Esophagus squamous epithelium (tissue), 5 donors: ENCODE measurements around the gene CPN1. TPM values are rescaled to one million over a fixed set of nuclear protein-coding genes. Genes with fewer than 3 reads are reported as not detected.

Experiments used
- DNase-seq: peaks from one replicate; lab custom pipeline; 2025; lab: John Stamatoyannopoulos, UW
- H3K27ac ChIP-seq, 4 donors: fragments of 200-600 bp; sonication (generic); one replicate each; pipeline ENCODE4 v1.5.1; 2016 to 2019; ENCODE audit warnings: mild to moderate bottlenecking in 1 of 4
- H3K27me3 ChIP-seq, 4 donors: fragments of 200-600 bp; sonication (generic); 1 replicate in 3 of 4; 2 replicates in 1 of 4; pipeline versions ENCODE4 v1.5.1 to v1.6.0; 2017 to 2021; ENCODE audit warnings: antibody characterized with exemption in 1 of 4
- H3K36me3 ChIP-seq, 3 donors: fragments of 200-600 bp; sonication (generic); one replicate each; pipeline ENCODE4 v1.5.1; 2016 to 2019
- H3K4me1 ChIP-seq, 3 donors: fragments of 200-600 bp; sonication (generic); one replicate each; pipeline ENCODE4 v1.5.1; 2017 to 2019
- H3K4me3 ChIP-seq, 4 donors: fragments of 200-600 bp; sonication (generic); 1 replicate in 3 of 4; 2 replicates in 1 of 4; pipeline ENCODE4 v1.5.1; 2016 to 2019; ENCODE audit warnings: mild to moderate bottlenecking in 2 of 4, moderate library complexity in 1 of 4
- H3K9me3 ChIP-seq, 3 donors: fragments of 200-600 bp; sonication (generic); one replicate each; pipeline ENCODE4 v1.5.1; 2016 to 2019
- CTCF ChIP-seq, 6 experiments: fragments of 450-650 bp in 4 of 6; fragments of 200-600 bp in 2 of 6; sonication (generic) in 2 of 6; IDR thresholded peaks; one replicate each; pipeline ENCODE4 v1.5.1; 2016 to 2019; ENCODE audit warnings: antibody characterized with exemption in 6 of 6, mild to moderate bottlenecking in 4 of 6, moderate library complexity in 4 of 6
- POLR2A ChIP-seq, 4 donors: fragments of 450-650 bp; IDR thresholded peaks; one replicate each; pipeline ENCODE4 v1.6.1; 2017; ENCODE audit warnings: antibody characterized with exemption in 4 of 4, mild to moderate bottlenecking in 4 of 4, moderate library complexity in 3 of 4
- WGBS, 2 donors: methylation state at CpG; one replicate each; pipeline ENCODE4 v1.1.5; 2018; 5-methylcytosine and 5-hydroxymethylcytosine counted together
- intact Hi-C: fragments of 100-400 bp; cut with DNase I; formaldehyde crosslinking; loops from one replicate; pipeline ENCODE4 v1.15.0; 2022
- total RNA-seq, 4 donors: library from RNA; depleted of rRNA; stranded (reverse); fragments of >200 nt; gene quantifications; one replicate each; pipeline ENCODE4 v1.1.0, GENCODE V29; 2016
- donor health status: DM: yes; HTN: yes; CAD: no.

CPN1 gene
- total RNA-seq, 4 donors from 2014 or later, result not detected

DNA sequence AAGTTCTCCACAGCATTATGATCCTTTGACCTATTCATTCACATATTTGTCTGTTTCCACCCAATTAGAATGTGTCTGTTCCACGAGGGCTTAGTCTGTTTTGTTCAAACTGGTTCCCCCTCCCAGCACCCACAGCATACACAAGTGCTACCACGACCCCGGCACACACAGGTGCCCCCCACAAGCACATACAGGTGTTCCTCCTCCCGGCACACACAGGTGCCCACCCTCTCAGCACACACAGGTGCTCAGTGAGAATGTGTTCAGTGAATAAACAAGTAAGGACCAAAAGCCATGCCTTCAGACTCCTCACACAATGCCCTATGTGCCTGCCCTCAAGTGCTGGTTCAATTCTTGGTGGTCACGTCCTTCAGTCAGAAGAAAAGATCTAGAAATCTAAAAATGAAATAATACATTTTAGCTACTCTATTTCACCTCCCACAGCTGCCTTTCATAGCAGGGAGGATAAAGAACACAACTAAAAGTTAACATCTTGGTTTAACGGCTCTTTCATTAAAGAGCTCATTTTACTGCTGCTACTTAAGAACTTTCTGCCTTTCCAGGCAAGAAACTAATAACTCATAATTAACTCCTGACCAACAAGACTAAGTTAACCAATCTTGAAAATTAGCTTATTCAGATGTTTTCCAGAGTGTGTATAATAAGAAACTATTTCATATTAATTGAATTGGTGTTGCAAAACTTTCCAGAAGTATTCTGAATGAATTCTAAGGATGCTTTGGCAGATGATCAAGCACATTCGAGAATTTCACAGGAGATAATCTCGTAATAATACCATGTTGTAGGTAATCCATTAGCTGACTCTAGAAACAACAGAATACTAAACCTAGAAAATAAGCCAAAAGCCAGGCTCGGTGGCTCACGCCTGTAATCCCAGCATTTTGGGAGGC lies 74.2 kb downstream of the CPN1 start:
- Histone ChIP-seq H3K27me3 (no peaks in the 10 kb centered on the region), H3K36me3 (no peaks in the 10 kb centered on the region), H3K27ac (peak overlapping the region; percentile 56 to 94 (median 89)), H3K9me3 (no peaks in the 10 kb centered on the region), H3K4me3 (peak overlapping the region in 3 of 4 donors; percentile 80 to 90 (median 80)), H3K4me1 (peaks cover 28 to 68% (median 34%) of the 10 kb centered on the region in 3 donors)
- TF ChIP-seq CTCF (IDR thresholded peaks at IDR 0.05), result no peak
- TF ChIP-seq POLR2A (IDR thresholded peaks at IDR 0.05), result no peak
- no peak for DNase-seq
- WGBS, 2 donors, result 39 to 43% methylated on average over 9 to 10 of the region's 10 CpGs
- intact Hi-C loops, result no loop called here

DNA sequence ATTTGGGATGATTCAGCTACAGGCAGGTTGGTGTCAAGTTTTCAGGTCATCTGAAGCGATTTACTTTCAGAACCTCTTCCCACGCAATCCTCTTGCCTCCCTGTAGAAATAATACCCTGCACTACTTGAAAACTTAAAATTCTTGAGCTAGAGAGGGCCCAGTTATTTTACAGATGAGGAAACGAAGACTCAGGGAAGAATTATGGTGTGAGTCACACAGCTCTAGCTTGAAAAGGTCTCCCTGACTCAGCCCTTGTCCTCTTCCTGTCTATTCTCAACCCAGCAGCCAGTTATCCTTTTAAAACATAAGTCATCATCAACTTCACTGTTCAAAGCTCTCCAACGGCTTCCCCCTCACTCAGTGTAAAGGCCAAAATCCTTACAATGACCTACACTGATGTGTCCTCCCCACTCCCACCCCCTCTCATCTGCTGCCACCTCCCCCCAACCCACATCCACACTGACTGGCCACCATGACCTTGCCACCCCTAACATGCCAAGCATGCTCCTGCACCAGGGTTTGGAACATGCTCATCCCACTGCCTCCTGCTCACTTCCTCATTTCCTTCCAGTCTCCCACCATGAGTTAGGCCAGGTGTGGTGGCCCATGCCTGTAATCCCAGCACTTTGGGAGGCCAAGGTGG lies 75.3 kb downstream of the CPN1 start:
- Histone ChIP-seq H3K4me3 (peak overlapping the region in 1 of 4 donors; percentile 39), H3K9me3 (no peaks in the 10 kb centered on the region), H3K4me1 (peaks cover 31 to 78% (median 34%) of the 10 kb centered on the region in 3 donors), H3K36me3 (no peaks in the 10 kb centered on the region), H3K27me3 (no peaks in the 10 kb centered on the region), H3K27ac (peak overlapping the region; percentile 56 to 94 (median 86))
- TF ChIP-seq CTCF (IDR thresholded peaks at IDR 0.05) (no peak), POLR2A (IDR thresholded peaks at IDR 0.05) (no peak)
- DNase-seq, result no peak
- intact Hi-C loops, result no loop called here
- WGBS, 2 donors, result 5 to 18% methylated on average over 4 of the region's 4 CpGs

DNA sequence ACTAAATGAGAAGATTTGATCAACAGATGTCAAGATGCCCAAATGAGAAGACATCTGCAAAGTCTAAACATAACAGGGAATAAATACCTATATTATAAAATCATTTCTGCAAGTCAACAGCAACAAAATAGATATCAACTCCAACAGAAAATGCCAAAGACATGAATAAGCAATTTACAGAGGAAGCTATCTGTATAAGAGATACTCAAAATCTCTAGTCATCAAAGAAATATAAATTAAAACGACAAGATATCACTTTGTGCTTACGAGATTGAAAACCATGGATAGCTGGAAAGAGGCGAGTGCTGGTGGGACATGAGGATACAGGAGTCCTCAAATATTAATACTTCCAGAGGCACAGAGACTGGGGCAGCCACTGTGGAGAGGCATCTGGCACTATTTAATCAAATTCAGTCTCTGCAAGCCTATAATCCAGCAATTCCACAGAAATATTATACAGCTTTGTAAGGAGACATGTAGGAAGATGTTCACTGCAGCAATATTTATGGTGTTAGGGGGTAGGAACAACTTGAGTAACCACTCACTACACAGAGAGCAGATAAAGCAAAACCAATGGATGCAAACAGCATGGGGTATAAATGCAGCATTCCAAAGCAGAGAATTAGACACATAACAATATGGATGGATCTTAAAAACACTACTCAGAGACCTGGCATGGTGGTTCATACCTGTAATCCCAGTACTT lies 76.7 kb downstream of the CPN1 start:
- intact Hi-C loops, result no loop called here
- TF ChIP-seq POLR2A (IDR thresholded peaks at IDR 0.05) (no peak), CTCF (IDR thresholded peaks at IDR 0.05) (no peak)
- H3K27ac ChIP-seq, result peak overlapping the region; percentile 56 to 94 (median 86)
- H3K9me3 ChIP-seq, result no peaks in the 10 kb centered on the region
- DNase-seq, result no peak
- H3K27me3 ChIP-seq, result no peaks in the 10 kb centered on the region
- peaks cover 0 to under 1% (median 0%) of the 10 kb centered on the region in 3 donors for H3K36me3 ChIP-seq
- H3K4me1 ChIP-seq, result peaks cover 31 to 76% (median 34%) of the 10 kb centered on the region in 3 donors
- H3K4me3 ChIP-seq, result no peak overlapping the region
- WGBS, 2 donors, result 81 to 90% methylated on average over 3 of the region's 3 CpGs

DNA sequence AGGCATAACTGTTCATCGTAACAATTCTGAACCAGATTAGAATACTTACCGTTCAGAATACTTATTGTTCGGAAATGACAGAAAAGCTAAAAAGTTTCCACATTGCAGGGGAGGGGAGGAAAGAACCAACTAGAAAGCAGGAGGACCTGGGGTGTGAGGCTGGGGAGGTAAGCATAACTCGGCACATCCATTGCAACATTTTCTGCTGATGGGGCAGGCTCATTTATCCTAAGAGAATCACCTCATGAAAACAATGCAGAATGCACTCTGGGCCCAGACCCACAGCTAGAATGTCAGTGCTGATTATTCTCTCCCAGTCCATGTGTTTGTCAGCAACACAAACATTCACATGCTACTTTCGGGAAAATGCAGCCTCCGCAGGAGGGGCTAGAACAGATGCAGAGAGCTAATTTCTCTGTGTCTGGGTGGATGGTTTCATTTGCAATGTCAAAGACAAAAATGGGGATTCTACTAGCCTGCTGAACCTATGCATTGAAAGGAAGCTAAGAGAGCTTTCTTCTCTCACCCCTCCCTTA lies 81.5 kb downstream of the CPN1 start:
- Histone ChIP-seq H3K9me3 (no peaks in the 10 kb centered on the region), H3K4me3 (no peak overlapping the region), H3K4me1 (peaks cover 3 to 67% (median 7%) of the 10 kb centered on the region in 3 donors), H3K27ac (no peak overlapping the region), H3K27me3 (no peaks in the 10 kb centered on the region), H3K36me3 (peaks cover 0 to 5% (median 0%) of the 10 kb centered on the region in 3 donors)
- DNase-seq, result no peak
- 79 to 92% methylated on average over 6 of the region's 6 CpGs for WGBS, 2 donors
- no peak for TF ChIP-seq POLR2A (IDR thresholded peaks at IDR 0.05)
- TF ChIP-seq CTCF (IDR thresholded peaks at IDR 0.05), result no peak
- intact Hi-C loops, result no loop called here
